GM18508 (cell line): ENCODE results near the gene CLPTM1L.
"Not testable (repeated sequence)": the region's sequence is repeated elsewhere in the genome, so short reads cannot be mapped to it uniquely, and the experiment has no call there.

Experiments used
- ATAC-seq: cut with Tn5 transposase; IDR thresholded peaks from one replicate; pipeline ENCODE4 v1.9.1; 2021; ENCODE audit warnings: moderate number of reproducible peaks; ENCODE audit not compliant: insufficient read depth, unreplicated experiment

The CLPTM1L gene

GRCh38 chr5:1294835-1295649 lies 49.9 kb downstream of the CLPTM1L start, which contains the start of gene TERT:
TSS of gene TERT (minus strand) at chr5:1295068. CDS start at chr5:1294989, 79 bp downstream.
- no peak for ATAC-seq

- ATAC-seq = no peak
These were observed 50.6 kb downstream of the CLPTM1L start for GRCh38 chr5:1294206-1294834.

GRCh38 chr5:1293416-1294205 lies 51.3 kb downstream of the CLPTM1L start:
- no peak for ATAC-seq

GRCh38 chr5:1292846-1293415 lies 52.0 kb downstream of the CLPTM1L start:
- no peak for ATAC-seq

- ATAC-seq = no peak
These were observed 52.8 kb downstream of the CLPTM1L start for GRCh38 chr5:1292139-1292538.

- no peak for ATAC-seq
These were observed 53.3 kb downstream of the CLPTM1L start for GRCh38 chr5:1291611-1292080.

GRCh38 chr5:1290956-1291355 lies 53.9 kb downstream of the CLPTM1L start:
- not testable (repeated sequence) for ATAC-seq

- ATAC-seq = not testable (repeated sequence)
These were observed 55.3 kb downstream of the CLPTM1L start for GRCh38 chr5:1289559-1289958.

- ATAC-seq = no peak
These were observed 56.2 kb downstream of the CLPTM1L start for GRCh38 chr5:1288439-1289335.

- ATAC-seq = no peak
These were observed 59.0 kb downstream of the CLPTM1L start for GRCh38 chr5:1285883-1286291.

- ATAC-seq = no peak
These were observed 59.8 kb downstream of the CLPTM1L start for GRCh38 chr5:1285141-1285540.

- ATAC-seq = not testable (repeated sequence)
These were observed 60.4 kb downstream of the CLPTM1L start for GRCh38 chr5:1284336-1284970.

- ATAC-seq = not testable (repeated sequence)
These were observed 61.2 kb downstream of the CLPTM1L start for GRCh38 chr5:1283729-1284041.

GRCh38 chr5:1282993-1283728 lies 61.7 kb downstream of the CLPTM1L start:
- not testable (repeated sequence) for ATAC-seq

GRCh38 chr5:1282131-1282992 lies 62.5 kb downstream of the CLPTM1L start:
- no peak for ATAC-seq

- ATAC-seq = no peak
These were observed 63.6 kb downstream of the CLPTM1L start for GRCh38 chr5:1281038-1281882.
